Endothelial cell of umbilical vein (primary cell): ENCODE measurements around the gene MYO15A. TPM values are rescaled to one million over a fixed set of nuclear protein-coding genes. Genes with fewer than 3 reads are reported as not detected.

Experiments
- BruUV-seq: library from RNA; stranded (reverse); fragments of 400-500 nt; replicated peaks from 2 replicates; lab custom pipeline; 2021; lab: Mats Ljungman, UMichigan
- CTCF ChIA-PET: fragments of 300-600, 350-600 bp; sonication (Branson Sonifier 250); formaldehyde crosslinking; loops from one replicate; lab custom pipeline; 2021; ENCODE audit warnings: antibody characterized with exemption, inconsistent platforms; lab: Charles Lee
- POLR2A ChIA-PET: fragments of 300-600, 350-600 bp; sonication (Branson Sonifier 250); formaldehyde crosslinking; loops from one replicate; lab custom pipeline; 2021; ENCODE audit warnings: antibody characterized with exemption, inconsistent platforms; lab: Charles Lee
- DNase-seq: peaks from one replicate; pipeline ENCODE4 v3.0.0-alpha.2; 2011; ENCODE audit warnings: low read depth, low spot score
- FAIRE-seq: peaks from 2 replicates; lab custom pipeline; 2011; peaks lifted over from hg19 to GRCh38; lab: Jason Lieb, UNC
- H2AFZ ChIP-seq: 2 replicates; pipeline ENCODE4 v1.6.0; 2012; ENCODE audit warnings: low read depth, low read length, control low read depth, inconsistent platforms
- H3K27ac ChIP-seq: 2 replicates; pipeline ENCODE4 v1.5.1; 2011; ENCODE audit warnings: low read depth, mild to moderate bottlenecking, control low read depth, low read length, moderate library complexity; ENCODE audit not compliant: insufficient read depth
- H3K27me3 ChIP-seq, 2 experiments: 2 replicates each; pipeline versions ENCODE4 v1.6.0 to v1.6.1; 2011; ENCODE audit warnings: low read length in 2 of 2, mixed read lengths in 1 of 2; ENCODE audit not compliant: control insufficient read depth in 2 of 2, insufficient read depth in 2 of 2
- H3K36me3 ChIP-seq, 2 experiments: 2 replicates in 1 of 2; 3 replicates in 1 of 2; pipeline ENCODE4 v1.5.1; 2011; ENCODE audit warnings: low read length in 2 of 2, mild to moderate bottlenecking in 1 of 2, moderate library complexity in 1 of 2; ENCODE audit not compliant: control insufficient read depth in 2 of 2, insufficient read depth in 2 of 2; ENCODE audit errors: extremely low read depth in 1 of 2
- H3K4me1 ChIP-seq: 3 replicates; pipeline ENCODE4 v1.5.1; 2011; ENCODE audit warnings: mild to moderate bottlenecking, low read length; ENCODE audit not compliant: control insufficient read depth, insufficient read depth; ENCODE audit errors: extremely low read depth
- H3K4me2 ChIP-seq: 2 replicates; pipeline ENCODE4 v1.6.1; 2011; ENCODE audit warnings: low read length, control low read depth, mixed read lengths; ENCODE audit not compliant: insufficient read depth
- H3K4me3 ChIP-seq, 3 experiments: fragments of 200-600 bp in 1 of 3; sonication (generic), shearing (Covaris generic) in 1 of 3; replicated peaks in 1 of 3; 2 replicates each; pipeline ENCODE4 v1.5.1; 2011 to 2016; ENCODE audit warnings: control low read depth in 3 of 3, low read length in 3 of 3, mild to moderate bottlenecking in 2 of 3, inconsistent platforms in 1 of 3, low read depth in 1 of 3, moderate library complexity in 1 of 3; ENCODE audit not compliant: insufficient read depth in 1 of 3
- H3K79me2 ChIP-seq: 2 replicates; pipeline ENCODE4 v1.6.0; 2012; ENCODE audit warnings: low read length, inconsistent platforms; ENCODE audit not compliant: control insufficient read depth, insufficient read depth
- H3K9ac ChIP-seq: replicated peaks from 2 replicates; pipeline ENCODE3; 2011; ENCODE audit warnings: low read length, control low read depth; ENCODE audit not compliant: insufficient read depth; ENCODE audit errors: extremely low read depth
- H3K9me1 ChIP-seq: replicated peaks from 3 replicates; pipeline ENCODE4 v1.6.0; 2011; ENCODE audit warnings: mild to moderate bottlenecking, low read length; ENCODE audit not compliant: control insufficient read depth, insufficient read depth; ENCODE audit errors: extremely low read depth
- H3K9me3 ChIP-seq: replicated peaks from 2 replicates; pipeline ENCODE4 v1.5.1; 2012; ENCODE audit warnings: low read length, inconsistent platforms; ENCODE audit not compliant: control insufficient read depth, insufficient read depth
- H4K20me1 ChIP-seq: replicated peaks from 2 replicates; pipeline ENCODE3; 2011; ENCODE audit warnings: mild to moderate bottlenecking, low read length; ENCODE audit not compliant: control insufficient read depth, insufficient read depth; ENCODE audit errors: extremely low read depth
- EZH2 ChIP-seq: IDR thresholded peaks from 2 replicates; pipeline ENCODE4 v1.6.1; 2012; ENCODE audit warnings: borderline replicate concordance, low read depth, mild to moderate bottlenecking, moderate library complexity, low read length, inconsistent platforms; ENCODE audit not compliant: severe bottlenecking
- FOS ChIP-seq: IDR thresholded peaks from 2 replicates; pipeline ENCODE4 v1.6.1; 2011; ENCODE audit warnings: mild to moderate bottlenecking, low read length, moderate library complexity, borderline replicate concordance; ENCODE audit not compliant: insufficient read depth
- GATA2 ChIP-seq: IDR thresholded peaks from 2 replicates; pipeline ENCODE4 v1.7.0; 2011; ENCODE audit warnings: low read depth, mild to moderate bottlenecking, moderate library complexity, mixed read lengths, low read length; ENCODE audit not compliant: insufficient read length, insufficient read depth
- JUN ChIP-seq: IDR thresholded peaks from 2 replicates; pipeline ENCODE4 v1.6.1; 2011; ENCODE audit warnings: borderline replicate concordance, low read depth; ENCODE audit not compliant: insufficient read length, insufficient read depth
- MAX ChIP-seq: IDR thresholded peaks from 2 replicates; pipeline ENCODE4 v1.6.1; 2011; ENCODE audit not compliant: insufficient read depth, insufficient read length
- MYC ChIP-seq: IDR thresholded peaks from one replicate; pipeline ENCODE4 v1.6.1; 2011; ENCODE audit warnings: mild to moderate bottlenecking, low read depth, low read length
- POLR2A ChIP-seq: IDR thresholded peaks from 2 replicates; pipeline ENCODE4 v1.6.1; 2012; ENCODE audit warnings: low read depth, mild to moderate bottlenecking, control low read depth, low read length
- POLR2AphosphoS5 ChIP-seq: IDR thresholded peaks from 2 replicates; pipeline ENCODE4 v1.6.1; 2012; ENCODE audit warnings: low read depth, mild to moderate bottlenecking, control low read depth, low read length, moderate library complexity; ENCODE audit not compliant: insufficient read depth
- dilution Hi-C: fragments of 300-500 bp; cut with MboI; formaldehyde crosslinking; loops from one replicate; pipeline ENCODE4 v1.15.0; 2019; ENCODE audit warnings: low sequenced_read_pairs; ENCODE audit not compliant: extremely low pct_ligation_motif_present
- intact Hi-C: fragments of 100-400 bp; cut with micrococcal nuclease; formaldehyde crosslinking; loops from one replicate; pipeline ENCODE4 v1.10.0; 2022
- polyA plus RNA-seq, 4 experiments: library from polyadenylated mRNA; depleted of rRNA in 3 of 4; stranded (reverse) in 3 of 4; unstranded in 1 of 4; fragments of >200 nt; gene quantifications; 2 replicates each; pipeline versions ENCODE4 v1.2.1 to v1.2.3, GENCODE V29; 2011 to 2012; ENCODE audit warnings: missing spikeins in 1 of 4
- total RNA-seq: library from RNA; stranded (reverse); gene quantifications from 2 replicates; pipeline ENCODE4 v1.2.3, GENCODE V29; 2021
- TF ChIP-seq, protein P1 (sequence below), 2 donors: IDR thresholded peaks; 1 replicate in 1 of 2; 2 replicates in 1 of 2; pipeline ENCODE4 v1.5.1; 2011; ENCODE audit warnings: low read length in 2 of 2, mild to moderate bottlenecking in 2 of 2, moderate library complexity in 2 of 2, control low read depth in 1 of 2, inconsistent platforms in 1 of 2, low read depth in 1 of 2; ENCODE audit not compliant: insufficient read depth in 1 of 2; ENCODE audit errors: extremely low read depth in 1 of 2

The MYO15A gene
- total and polyA plus RNA-seq, 2 donors (not counting 3 experiments of a cell fraction or from before 2014, with no cell fraction given), result 0.46 to 0.82 TPM

- Histone ChIP-seq H3K9ac (no peak overlapping the region), H3K9me1 (no peaks in the 10 kb centered on the region), H2AFZ (no peak overlapping the region), H3K4me3 (no peak overlapping the region), H3K27ac (no peak overlapping the region), H4K20me1 (no peaks in the 10 kb centered on the region), H3K4me1 (no peaks in the 10 kb centered on the region), H3K36me3 (no peaks in the 10 kb centered on the region), H3K9me3 (no peaks in the 10 kb centered on the region), H3K27me3 (peaks cover 5 to 15% of the 10 kb centered on the region in 2 experiments), H3K79me2 (no peaks in the 10 kb centered on the region), H3K4me2 (no peak overlapping the region)
- DNase-seq, result no peak
- BruUV-seq, result no TSS peak
- POLR2A ChIA-PET, result no interaction called here
- dilution Hi-C loops (no loop called here), intact Hi-C loops (no loop called here)
- FAIRE-seq, result no peak
- no peak for TF ChIP-seq MAX
- TF ChIP-seq FOS, result no peak
- no peak for TF ChIP-seq GATA2
- no peak for TF ChIP-seq POLR2AphosphoS5
- TF ChIP-seq, protein P1, sequence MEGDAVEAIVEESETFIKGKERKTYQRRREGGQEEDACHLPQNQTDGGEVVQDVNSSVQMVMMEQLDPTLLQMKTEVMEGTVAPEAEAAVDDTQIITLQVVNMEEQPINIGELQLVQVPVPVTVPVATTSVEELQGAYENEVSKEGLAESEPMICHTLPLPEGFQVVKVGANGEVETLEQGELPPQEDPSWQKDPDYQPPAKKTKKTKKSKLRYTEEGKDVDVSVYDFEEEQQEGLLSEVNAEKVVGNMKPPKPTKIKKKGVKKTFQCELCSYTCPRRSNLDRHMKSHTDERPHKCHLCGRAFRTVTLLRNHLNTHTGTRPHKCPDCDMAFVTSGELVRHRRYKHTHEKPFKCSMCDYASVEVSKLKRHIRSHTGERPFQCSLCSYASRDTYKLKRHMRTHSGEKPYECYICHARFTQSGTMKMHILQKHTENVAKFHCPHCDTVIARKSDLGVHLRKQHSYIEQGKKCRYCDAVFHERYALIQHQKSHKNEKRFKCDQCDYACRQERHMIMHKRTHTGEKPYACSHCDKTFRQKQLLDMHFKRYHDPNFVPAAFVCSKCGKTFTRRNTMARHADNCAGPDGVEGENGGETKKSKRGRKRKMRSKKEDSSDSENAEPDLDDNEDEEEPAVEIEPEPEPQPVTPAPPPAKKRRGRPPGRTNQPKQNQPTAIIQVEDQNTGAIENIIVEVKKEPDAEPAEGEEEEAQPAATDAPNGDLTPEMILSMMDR (IDR thresholded peaks at IDR 0.05; ENCODE audit: extremely low read depth in 1 of 2, insufficient read depth in 1 of 2, low read depth in 1 of 2, low read length in 2 of 2), result no peak
- no peak for TF ChIP-seq EZH2
- TF ChIP-seq MYC, result no peak
- no peak for TF ChIP-seq JUN
- TF ChIP-seq POLR2A, result no peak
- CTCF ChIA-PET, result no interaction called here
Measured at GRCh38 chr17:18074566-18075272, 33.8 kb upstream of the MYO15A start.
